HG03571 (cell line): ENCODE measurements around the gene PACS2.
"Not testable (repeated sequence)": the region's sequence is repeated elsewhere in the genome, so short reads cannot be mapped to it uniquely, and the experiment has no call there.

Experiments used
- ATAC-seq: cut with Tn5 transposase; IDR thresholded peaks from one replicate; pipeline ENCODE4 v1.9.1; 2021; ENCODE audit not compliant: unreplicated experiment

PACS2 gene

DNA sequence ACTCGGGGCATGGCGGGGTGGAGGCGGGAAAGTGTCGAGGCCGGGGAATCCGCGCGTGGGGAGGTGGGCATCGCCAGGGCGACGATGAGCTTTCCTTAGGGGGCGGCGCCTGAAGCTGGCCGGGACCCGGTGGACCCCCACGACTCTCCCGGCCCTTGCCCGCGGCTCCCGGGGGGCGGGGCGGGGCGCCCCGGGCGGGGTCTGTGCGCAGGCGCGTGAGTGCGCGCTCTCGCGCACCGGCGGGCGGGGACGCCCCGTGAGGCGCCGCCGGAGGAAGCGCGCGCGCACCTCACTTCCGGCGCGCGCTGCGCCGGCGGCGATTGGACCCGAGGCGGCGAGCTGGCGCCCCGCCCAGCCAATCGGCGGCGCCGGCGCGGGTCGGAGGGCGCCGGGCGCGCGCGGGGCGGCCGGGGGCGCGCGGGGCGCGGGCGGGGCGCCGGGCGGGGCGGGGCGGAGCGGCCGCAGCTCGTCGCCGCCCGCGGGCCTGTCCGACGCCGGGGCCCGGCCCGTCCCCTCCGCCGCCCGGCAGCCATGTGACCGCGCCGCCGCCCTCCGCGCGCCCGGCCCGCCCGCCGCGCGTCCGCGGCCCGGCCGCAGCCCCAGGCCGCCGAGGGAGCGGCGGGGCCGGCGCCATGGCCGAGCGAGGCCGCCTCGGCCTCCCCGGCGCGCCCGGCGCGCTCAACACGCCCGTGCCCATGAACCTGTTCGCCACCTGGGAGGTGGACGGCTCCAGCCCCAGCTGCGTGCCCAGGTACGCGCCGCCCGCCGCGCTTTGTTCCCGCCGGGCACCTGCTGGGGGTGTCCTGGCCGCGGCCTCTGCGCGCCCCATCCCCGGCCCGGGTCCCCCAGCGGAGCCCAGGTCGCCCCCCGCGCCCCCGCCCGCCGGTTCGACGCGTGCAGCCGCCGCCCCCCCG, at the start of gene PACS2:
PACS2 (plus strand) TSS at position 462 of the 914 bp plus-strand sequence; CDS start at position 633, 171 bp downstream.
- peak; percentile 46 for ATAC-seq

DNA sequence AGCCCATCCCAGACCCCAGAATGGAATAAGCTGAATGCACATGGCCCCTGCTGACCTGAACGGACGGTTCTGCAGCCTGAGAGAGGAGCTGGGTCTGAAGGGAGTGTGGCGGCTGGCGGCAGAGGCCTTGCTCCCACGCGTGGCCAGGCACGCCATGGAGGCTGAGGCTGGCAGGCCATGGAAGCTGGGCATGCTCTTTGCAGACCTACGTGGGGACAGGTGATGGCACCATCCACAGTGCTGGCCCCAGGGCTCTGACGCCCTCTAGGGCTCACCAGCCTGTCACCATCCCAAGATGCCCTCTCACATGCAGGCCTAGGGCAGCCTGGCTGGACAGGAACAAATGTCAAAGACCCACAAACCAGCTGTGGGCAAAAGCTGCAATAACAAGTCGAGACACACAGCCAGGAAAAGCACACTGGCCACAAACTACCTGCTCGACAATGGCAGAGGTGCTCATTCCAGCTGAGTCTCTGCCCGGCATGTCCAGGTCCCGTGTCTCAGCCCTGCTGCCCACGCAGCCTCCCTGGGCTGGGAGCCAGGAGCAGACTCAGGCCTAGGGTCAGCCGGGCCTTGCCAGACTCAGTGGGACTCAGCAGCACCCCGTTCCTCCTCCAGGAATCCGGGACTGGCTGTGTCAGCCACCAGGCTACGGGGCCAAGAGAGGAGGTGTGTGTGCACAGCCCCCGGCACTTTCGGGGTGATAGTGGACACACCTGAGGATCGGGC, 46.6 kb upstream of the PACS2 start:
- no peak for ATAC-seq

DNA sequence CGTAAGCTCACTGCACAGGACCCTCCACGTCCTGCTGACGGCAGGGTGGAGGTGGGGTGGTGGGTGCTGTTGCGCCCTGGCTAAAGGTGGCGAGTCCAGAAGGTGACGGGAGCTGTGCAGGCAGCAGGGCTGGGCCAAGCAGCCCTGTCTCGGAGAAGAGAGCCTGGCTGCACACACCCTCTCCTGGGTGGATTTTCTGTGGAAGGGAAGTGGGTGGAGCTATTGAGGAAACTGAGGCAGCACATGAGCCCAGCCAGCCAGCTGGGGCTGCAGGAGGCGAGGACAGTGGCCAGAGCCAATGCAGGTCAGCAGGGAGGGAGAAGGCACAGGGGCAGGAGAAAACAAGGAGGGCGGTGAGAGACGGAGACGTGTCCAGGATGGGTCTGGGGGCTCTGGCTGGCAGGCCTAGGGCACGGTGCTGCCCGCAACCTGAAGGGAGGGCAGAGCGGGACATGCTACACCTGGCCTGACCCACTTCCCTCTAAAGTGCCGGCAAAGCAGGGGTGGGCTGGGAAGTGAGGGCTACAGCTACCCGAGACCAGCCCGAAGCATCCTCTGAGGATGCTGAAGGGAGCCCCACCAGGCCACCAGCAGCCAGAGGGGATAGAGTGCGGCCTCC, 45.7 kb upstream of the PACS2 start:
- no peak for ATAC-seq

DNA sequence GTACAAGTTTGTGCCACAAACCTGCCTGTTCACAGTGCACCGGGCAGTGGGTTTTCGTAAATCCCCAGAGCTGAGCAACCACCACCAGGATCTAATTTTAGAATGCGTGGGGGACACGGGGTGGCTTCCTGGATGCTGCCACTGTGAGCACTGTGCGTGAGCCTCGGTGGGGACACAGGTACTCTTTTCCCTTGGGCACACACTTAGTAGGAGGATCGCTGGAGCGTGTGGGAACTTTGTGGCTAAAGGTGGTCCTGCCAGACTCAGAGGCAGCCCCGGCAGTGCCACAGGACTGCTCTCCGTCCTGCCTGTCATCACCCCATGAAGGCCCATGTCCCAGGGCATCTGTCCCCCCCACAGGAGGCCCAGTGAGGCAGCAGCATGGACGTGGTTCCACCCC, 45.1 kb upstream of the PACS2 start:
- ATAC-seq = no peak

DNA sequence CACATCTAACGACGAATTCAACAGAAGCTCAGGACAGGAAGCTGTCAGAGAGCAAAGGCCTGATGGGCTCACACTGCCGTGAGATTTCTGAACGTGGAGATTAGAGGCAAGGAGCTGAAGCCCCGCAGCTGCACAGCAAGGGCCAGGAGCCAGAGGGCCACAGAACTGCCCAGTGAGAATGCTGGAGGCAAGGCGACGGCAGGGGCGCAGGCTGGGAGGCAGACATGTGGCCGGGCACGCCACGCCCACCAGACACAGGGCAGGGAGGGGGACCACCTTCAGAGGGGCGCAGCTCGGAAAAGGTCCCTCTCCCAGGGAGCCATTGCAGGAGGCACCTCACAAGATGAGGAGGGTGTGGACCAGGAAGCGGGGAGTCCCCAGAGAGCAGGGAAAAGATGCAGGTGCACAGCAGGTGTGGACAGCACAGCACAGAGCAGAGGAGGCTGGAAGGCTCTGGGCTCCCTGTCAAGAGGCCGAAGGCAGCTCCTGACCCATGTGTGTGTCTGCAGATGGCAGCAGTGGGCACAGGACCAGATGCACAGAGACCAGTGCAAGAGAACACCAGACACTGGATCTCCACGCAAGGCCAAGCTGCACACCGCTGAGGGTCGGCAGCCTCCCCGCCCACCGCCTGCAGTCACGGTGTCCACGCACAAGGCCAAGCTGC, 43.2 kb upstream of the PACS2 start:
- no peak for ATAC-seq

DNA sequence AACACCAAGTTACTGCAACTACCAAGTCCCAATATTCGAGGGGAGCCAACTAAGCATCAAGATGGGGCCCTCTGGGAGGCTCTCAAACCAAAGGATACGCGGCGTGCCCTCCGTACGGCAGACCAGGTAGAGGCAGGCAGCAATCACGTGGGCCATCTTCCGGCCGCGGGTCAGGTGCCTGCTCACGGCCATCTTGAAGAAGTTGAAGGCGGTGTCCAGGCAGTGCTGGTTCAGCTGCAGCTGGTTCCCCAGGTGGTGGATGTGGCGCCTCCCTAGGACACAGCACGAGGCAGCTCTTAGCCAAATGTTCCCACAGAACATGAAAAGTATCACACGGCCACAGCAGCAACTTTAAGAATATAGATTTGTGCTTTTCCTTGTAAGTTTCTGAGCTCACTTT, 41.9 kb upstream of the PACS2 start:
- no peak for ATAC-seq

DNA sequence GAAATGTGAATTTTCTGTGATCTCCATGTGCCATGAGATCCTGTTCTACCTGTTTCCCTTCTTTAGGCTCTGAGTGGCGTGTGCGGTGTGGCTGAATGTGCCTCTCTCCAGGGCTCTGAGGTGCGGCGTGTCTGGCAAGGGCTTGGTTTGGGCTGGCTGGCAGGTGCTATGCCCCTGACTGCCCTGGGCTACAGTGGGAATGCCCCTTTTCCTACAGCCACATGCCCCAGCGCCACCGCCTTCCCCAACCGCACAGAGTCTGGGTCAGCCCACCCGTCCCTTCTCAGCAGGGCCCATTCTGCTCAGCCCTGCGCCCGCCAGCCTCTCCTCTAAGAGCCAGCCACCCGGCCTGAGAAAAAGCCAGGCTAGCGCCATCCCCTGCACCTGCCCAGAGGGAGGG, 41.5 kb upstream of the PACS2 start:
- ATAC-seq = no peak

DNA sequence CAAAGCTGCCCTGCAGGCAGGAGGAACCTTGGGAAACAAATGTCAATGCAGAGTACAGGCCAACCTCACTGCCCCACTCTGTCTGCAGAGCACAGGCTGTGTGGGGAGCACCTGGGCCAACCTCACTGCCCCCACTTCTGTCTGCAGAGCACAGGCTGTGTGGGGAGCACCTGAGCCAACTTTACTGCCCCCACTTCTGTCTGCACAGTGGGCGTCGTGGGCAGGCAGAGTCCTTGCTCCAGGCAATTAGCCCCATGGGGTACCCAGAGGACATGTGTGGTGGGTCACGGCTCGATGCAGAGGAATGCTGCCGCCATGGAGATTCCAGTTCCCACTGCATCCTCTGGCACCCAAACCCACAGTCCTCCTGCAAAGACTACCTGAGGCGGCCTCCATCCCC, 39.9 kb upstream of the PACS2 start:
- ATAC-seq = no peak

DNA sequence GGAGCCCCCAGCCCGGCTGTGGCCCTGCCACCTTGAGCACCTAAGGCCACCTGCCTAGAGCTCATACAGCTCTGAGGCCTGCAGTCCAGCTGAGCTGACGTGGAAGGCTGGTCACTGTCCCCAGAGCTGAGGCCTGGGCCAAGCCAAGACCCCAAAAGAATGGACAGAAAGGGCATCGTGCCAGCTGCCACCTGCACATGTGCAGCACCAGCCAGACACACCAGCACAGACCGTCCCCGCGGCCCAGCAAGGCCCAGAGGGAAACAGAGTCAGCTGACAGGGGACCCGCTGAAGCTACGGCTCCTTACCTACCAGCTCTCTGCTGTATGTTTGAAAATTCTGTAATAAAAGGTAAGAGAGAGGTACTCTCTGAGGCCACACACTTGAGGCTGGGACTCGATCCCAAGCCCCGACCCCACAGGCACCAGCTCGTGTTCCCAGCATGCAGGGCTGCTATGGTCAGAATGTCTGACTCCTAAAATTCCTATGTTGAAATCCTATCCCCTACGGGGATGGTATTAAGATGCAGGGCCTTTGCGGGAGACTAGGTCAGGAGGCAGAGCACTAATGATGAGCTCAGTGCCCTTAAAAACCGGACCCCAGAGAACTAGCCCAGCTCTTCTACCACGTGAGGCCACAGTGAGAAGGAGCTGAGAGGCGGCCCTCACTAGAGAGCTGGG, 39.1 kb upstream of the PACS2 start:
- ATAC-seq = no peak

DNA sequence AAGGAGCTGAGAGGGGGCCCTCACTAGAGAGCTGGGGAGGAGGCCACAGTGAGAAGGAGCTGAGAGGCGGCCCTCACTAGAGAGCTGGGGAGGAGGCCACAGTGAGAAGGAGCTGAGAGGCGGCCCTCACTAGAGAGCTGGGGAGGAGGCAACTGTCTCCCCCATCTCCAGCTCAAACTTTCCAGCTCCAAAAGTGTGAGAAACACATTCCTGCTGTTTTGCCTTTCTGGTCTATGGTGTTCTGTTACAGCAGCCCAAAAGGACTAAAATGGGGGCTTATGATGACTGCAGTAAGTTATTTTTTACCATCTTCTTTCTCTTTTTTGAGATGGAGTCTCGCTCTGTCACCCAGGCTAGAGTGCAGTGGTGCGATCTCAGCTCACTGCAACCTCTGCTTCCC, 37.1 kb upstream of the PACS2 start:
- not testable (repeated sequence) for ATAC-seq

DNA sequence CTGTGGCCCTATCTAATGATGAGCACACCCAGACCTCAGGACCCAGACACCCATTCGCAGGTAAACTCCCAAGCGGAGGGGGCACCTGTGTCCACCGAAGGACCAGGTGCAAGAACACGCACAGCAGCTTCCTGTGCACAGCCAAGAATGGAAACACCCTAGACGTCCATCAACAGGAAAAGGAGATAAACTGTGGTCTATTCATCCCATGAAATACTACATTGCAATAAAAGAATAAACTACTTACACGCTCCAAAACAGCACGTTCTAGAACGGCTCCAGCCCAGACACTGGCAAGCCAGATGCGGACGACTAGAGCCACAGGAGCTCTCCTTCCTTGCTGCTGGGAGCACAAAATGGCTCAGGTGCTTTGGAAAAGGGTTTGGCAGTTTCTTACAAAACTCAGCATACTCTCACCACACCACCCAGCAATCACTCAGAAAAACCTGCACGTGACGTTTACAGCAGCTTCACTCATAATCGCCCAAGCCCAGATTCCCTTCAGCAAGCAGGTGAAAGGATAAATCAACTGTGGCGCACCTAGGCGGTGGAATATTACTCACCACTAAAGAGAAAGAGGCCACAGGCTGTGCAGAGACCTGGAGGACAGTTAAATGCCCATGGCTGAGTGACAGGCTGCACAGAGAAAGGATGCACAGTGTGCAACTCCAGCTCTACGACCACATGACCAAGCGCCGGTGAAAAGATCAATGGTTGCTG, 34.7 kb upstream of the PACS2 start:
- no peak for ATAC-seq

DNA sequence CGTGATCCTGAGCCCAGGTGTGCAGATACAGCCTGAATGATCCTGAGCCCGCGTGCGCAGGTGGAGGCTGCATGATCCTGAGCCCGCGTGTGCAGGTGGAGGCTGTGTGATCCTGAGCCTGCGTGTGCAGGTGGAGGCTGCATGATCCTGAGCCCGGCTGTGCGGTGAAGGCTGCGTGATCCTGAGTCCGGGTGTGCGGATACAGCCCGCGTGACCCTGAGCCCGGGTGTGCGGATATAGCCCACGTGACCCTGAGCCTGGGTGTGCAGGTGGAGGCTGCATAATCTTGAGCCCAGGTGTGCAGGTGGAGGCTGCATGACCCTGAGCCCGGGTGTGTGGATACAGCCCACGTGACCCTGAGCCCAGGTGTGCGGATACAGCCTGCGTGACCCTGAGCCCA, 34.0 kb upstream of the PACS2 start:
- no peak for ATAC-seq

DNA sequence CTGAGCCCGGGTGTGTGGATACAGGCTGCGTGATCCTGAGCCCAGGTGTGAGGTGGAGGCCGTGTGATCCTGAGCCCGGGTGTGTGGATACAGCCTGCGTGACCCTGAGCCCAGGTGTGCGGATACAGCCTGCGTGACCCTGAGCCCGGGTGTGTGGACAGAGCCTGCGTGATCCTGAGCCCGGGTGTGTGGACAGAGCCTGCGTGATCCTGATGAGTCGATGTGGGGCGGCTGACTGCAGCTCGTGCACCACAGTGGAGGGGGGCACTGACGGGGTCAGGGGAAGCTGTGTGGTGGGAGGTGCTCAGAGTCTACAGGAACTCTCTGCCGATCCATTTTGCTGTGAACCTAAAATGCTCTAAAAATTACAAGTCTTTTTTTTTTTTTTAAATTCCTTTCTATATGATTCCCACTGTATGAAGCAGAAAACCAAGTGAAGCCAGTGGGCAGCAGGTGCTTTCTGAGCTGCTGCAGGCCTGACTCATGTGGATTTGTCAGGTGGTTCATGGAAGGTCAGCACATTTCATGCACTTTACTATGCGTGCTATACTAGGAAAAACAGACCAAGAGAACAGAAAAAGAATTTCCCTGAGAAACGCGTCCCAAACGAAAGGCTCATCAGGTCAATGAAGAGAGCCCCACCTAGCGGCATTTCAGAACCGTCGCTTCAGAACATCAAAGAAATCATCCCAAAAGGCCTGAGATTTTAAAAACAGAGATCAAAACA, 33.0 kb upstream of the PACS2 start:
- no peak for ATAC-seq

DNA sequence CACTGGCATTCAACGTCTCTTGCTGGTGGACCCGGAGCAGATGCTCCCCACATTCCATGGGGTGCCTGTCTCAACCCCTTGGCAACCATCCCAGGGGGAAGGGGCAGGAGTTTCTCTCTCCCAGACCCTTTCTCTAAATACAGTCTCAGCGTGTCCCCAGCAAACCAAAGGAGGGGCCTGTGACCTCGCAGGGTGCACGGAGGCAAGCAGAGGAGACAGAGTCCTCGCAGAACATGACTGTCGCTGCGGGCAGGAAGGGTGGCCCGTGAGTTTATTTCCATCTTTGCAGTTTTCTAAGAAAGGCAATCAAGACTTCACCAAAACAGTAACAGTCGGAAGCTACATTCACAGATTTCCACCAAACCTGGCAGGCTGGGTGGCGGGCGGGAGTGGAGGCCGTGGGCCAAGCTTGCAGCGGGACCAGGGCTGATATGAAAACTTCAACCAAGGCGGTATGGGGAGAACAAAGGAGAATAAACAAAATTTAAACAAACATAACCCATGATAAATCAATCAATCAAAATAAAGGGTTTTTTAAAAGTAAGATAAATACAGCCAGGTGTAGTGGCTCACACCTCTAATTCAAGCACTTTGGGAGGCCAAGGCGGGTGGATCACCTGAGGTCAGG, 32.3 kb upstream of the PACS2 start:
- ATAC-seq = no peak

DNA sequence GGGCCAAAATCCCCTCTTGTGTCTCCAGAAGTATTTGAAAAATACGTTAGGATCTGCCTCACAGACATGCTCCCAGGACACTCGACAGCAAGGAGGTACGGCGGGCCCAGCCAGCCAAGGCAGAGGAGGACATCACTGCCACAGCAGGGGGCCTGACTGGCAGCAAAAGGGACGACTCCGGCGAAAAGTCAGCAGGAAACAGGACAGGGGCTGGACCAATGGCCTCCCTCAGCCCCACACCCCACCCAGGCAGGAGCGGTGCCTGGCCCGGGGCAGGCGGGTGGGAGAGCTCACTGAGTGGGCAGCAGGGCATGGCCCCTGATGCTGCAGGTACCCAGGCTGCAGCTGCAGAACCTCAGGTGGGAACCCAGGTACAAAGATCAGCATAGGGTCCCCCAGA, 31.5 kb upstream of the PACS2 start:
- no peak for ATAC-seq

DNA sequence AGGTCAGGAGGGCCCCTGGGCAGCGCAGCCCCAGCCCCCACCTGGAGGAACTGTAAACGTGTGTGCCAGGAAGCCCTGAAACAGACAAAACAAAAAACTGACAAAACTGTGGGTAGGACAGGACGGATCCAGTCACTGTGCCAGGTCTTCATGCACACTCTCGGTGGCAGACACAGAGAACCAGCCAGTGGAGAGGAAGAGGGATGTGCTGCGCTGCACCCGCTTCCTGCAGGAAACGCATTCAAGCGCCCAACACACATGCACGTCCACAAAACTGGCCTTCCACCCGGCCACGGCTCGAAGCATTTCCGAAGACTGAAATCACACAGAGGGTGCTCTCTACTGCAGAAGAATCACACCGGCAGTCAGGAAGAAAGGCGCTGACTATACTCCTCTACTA, 30.6 kb upstream of the PACS2 start:
- ATAC-seq = no peak

DNA sequence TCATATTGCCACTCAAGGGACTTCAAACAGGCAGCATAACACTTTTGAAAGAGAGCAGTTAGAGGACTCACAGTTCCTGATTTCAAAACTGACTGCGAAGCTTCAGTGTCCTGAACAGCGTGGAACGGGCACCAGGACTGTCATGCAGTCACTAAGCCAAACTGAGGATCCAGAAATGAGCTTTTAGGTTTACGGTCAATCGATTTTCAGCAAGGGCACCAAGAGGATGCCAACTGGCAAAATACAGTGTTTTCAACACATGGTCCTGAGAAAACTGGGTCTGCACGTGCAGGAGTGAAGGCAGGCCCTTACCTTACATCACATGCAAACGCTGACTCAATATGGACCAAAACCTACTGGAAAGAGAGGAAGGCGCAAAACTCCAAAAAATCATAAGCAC, 29.4 kb upstream of the PACS2 start:
- no peak for ATAC-seq

DNA sequence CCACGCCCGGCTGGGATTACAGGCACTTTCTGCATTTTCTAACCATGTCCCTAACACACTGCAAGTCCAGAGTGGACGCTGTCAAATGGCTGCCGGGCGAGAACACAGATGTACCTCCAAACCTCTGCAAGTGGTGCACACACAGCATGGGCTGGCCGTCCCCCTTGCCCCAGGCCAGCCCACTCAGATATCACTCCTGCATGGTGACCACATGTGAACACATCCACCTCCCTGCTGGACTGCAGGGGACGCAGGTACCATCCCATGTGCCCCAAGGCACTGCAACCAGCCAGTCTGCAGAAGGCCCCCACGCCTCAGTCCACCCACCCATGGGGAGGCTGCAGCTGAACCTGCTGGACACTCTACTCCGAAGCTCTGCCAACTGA, 27.8 kb upstream of the PACS2 start:
- ATAC-seq = no peak
